Rectal smooth muscle tissue (tissue), 1 donor: ENCODE measurements around the gene EMC10.

ENCODE experiments used
- H3K27ac ChIP-seq: one replicate; pipeline ENCODE4 v1.7.0; 2013; ENCODE audit warnings: low read depth, low read length, inconsistent platforms
- H3K27me3 ChIP-seq: one replicate; pipeline ENCODE4 v1.7.0; 2013; ENCODE audit warnings: low read length; ENCODE audit not compliant: control insufficient read depth, insufficient read depth
- H3K36me3 ChIP-seq: one replicate; pipeline ENCODE4 v1.7.0; 2013; ENCODE audit warnings: low read length; ENCODE audit not compliant: control insufficient read depth, insufficient read depth
- H3K4me1 ChIP-seq: one replicate; pipeline ENCODE4 v1.7.0; 2013; ENCODE audit warnings: low read length; ENCODE audit not compliant: control insufficient read depth, insufficient read depth
- H3K4me3 ChIP-seq: one replicate; pipeline ENCODE4 v1.7.0; 2013; ENCODE audit warnings: low read length
- H3K9ac ChIP-seq: one replicate; pipeline ENCODE4 v1.7.0; 2013; ENCODE audit warnings: low read length

EMC10 gene

DNA sequence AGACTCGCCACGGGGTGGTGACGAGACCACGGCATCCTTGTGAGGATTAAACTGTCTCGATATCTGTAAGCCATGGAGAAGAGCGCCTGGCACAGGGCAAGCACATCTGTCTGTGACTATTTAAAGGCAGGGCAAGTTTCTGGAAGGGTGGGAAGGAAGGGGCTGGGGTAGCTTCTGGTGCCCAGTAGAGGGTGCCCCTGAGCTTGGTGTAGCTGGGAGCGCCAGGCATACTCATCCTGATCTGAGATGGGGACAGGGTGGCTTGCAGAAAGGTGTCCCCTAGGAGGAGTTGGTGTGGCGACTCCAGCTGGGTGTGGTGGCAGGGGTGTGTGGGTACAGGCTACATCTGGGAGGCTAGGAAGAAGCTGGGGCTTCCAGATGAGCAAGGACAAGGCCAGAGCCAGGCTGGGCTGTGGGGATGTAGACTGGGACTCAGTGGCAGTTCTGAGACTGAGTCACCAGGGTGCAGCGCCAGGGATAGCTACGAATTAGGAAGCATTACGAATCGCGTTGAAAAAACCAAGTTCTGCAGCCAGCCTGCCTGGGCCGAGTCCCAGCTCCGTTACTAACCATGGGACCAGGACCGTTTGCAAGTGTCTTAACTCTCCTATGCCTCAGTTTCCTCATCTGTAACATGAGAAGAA, 60.5 kb downstream of the EMC10 start:
- H3K27me3 ChIP-seq: no peaks in the 10 kb centered on the region
- no peak overlapping the region for H3K4me3 ChIP-seq
- no peak overlapping the region for H3K9ac ChIP-seq
- H3K4me1 ChIP-seq: no peaks in the 10 kb centered on the region
- H3K36me3 ChIP-seq: no peaks in the 10 kb centered on the region
- H3K27ac ChIP-seq: no peak overlapping the region

DNA sequence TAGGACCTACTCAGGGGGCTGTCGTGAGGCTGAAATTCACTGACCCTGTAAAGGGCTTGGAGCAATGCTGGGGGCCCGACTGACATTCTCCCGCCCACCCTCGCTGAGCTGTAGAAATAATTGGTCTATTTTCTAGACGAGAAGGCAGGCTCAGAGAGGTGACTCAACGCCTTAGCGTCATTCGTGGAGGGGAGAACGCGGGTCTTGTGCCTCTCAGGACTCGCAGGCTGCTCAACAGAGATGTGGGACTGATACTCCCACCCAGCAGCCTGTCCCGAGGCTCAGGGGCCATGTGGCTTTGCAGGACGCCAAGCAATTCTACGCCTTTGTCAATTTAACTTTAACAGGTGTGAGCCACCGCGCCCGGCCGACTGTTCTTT, 61.0 kb downstream of the EMC10 start:
- no peaks in the 10 kb centered on the region for H3K36me3 ChIP-seq
- H3K4me3 ChIP-seq: no peak overlapping the region
- H3K27ac ChIP-seq: no peak overlapping the region
- H3K4me1 ChIP-seq: no peaks in the 10 kb centered on the region
- H3K9ac ChIP-seq: no peak overlapping the region
- H3K27me3 ChIP-seq: no peaks in the 10 kb centered on the region

DNA sequence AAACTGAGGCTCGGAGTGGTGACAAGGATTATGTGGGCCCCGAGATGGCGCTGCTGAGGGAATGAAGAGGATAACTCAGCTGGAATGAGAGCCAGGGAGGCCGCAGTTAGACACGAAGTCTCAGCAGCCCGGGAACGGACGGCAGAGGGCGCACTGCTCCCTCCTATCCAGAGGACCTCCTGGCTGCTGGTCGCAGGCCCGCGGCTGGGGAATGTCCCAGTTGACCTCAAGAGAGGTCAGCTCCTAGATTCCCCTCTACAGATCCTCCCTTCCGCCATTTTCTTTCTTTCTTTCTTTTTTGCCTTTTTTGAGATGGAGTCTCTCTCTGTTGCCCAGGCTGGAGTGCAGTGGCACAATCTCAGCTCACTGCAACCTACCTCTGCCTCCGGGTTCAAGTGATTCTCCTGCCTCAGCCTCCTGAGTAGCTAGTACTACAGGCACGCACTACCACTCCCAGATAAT, 61.5 kb downstream of the EMC10 start:
- no peak overlapping the region for H3K27ac ChIP-seq
- H3K9ac ChIP-seq: no peak overlapping the region
- H3K27me3 ChIP-seq: no peaks in the 10 kb centered on the region
- H3K4me1 ChIP-seq: no peaks in the 10 kb centered on the region
- no peak overlapping the region for H3K4me3 ChIP-seq
- no peaks in the 10 kb centered on the region for H3K36me3 ChIP-seq
